Measurements from ENCODE around the gene MTCL1. TPM values are rescaled to one million over a fixed set of nuclear protein-coding genes. Genes with fewer than 3 reads are reported as not detected.

MTCL1 gene
- total RNA-seq, 1 donor from 2014 or later = 57.3 TPM

DNA sequence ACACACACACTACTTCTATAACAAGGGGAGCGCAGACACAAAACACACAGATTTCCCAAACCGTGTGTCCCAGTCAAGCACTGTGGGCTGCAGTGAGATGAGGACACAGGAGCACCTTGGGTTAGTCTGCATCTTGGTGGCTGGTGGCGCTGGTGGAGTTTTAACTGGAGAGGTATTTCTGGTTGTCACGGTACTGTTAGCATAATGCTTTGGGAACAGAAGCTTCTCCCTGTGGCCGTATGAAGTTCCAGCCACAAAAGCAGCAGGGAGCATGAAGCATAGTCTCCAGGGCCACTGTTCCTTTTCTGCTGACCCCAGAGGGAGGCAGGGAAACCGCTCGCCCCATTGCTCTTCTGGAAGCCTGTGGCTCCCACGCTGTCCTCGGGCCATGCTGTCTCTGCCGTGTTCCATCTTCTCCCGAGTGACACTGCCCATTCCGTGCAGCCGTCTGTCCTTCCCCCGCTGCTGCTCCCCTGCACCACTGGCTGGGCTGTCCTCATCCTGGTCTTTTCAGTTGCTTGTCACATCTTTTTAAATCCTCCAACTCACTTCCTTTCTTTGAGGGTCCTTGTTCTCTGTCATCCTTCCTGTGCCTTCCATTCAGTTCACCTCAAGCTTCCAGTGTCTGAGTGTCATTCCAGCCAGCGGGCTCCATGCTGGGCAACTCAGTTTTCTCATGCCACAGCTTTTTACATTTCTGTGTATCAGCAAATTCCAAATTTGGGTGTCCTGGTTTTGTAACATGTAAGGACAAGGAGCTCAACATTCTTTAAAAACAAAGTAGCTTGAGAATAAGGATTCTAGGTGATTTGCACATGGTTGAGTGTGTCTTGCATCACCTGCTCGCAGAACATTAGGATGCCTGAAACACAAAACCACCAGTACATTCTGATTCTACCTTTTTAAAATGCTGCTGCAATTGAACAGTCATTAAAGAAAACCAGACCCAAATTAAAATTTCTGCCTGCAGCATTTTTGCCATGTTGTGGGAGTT, 125.0 kb downstream of the MTCL1 start:
- DNase-seq (ENCODE audit: low spot score) = no peak

DNA sequence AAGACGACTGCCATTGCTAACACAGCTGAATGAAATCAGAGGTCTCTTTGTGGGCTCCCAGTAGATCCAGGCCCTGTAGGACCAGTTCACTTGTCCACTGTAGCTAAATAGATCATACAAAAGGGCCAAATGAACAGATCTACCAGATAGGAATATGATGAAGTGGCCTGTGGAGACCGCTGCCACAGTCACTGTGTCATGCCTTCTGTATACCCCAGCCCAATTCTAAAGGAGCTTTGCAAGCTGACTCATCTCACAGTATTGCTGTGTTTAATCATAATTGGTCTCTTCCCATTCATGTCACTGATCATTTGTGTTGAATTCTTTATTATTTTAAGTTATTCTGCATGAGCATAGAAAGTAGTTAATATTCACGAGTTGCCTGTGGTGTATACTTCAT, 125.8 kb downstream of the MTCL1 start:
- DNase-seq (ENCODE audit: low spot score) = no peak

DNA sequence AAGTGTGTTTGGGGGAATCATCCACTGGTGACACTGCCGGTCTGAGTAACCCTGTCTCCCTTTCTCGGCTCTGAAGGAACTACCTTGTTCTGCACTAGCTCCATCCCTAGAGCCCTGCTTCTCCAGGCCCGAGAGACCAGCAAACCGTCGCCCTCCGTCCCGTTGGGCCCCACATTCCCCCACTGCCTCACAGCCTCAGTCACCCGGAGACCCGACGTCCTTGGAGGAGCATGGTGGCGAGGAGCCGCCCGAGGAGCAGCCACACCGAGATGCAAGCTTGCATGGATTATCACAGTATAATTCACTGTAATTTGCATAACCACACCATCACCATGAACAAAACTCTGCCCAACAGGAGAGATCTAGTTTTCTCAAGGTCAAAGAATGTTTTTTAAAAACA, 126.2 kb downstream of the MTCL1 start:
- no peak for DNase-seq (ENCODE audit: low spot score)

DNA sequence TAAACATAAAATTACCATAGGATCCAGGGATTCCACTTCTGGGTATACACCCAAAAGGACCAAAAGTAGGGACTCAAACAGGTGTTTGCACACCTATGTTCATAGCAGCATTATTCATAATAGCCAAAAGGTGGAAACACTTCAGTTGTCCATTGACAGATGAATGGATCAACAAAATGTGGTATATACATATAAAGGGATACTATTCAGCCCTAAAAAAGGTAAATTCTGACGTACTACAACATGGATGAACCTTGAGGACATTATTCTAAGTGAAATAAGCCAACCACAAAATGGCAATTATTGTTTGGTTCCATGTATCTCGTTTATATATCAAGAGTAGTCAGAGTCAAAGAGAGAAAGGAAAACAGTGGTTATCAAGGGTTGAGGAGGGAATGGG, 128.1 kb downstream of the MTCL1 start:
- no peak for DNase-seq (ENCODE audit: low spot score)

DNA sequence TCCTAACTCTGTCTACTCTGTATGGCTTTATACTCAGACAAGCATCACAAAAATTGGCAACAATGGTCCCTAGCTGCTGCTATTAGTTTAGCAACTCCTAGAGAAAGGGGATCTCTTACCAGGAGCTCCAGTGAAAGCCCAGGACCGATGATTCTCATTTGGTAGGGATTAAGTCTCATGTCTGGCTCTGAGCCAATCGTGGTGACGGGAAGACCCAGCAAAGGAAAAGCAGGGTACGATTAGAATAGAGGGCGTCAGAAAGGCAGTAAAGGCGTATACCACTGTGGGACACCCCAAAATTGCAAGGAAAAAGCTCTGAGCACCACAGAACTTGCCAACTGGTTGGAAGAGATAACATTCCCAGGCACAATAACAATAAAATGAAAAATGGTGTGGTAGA, 129.5 kb downstream of the MTCL1 start:
- DNase-seq (ENCODE audit: low spot score) = no peak

DNA sequence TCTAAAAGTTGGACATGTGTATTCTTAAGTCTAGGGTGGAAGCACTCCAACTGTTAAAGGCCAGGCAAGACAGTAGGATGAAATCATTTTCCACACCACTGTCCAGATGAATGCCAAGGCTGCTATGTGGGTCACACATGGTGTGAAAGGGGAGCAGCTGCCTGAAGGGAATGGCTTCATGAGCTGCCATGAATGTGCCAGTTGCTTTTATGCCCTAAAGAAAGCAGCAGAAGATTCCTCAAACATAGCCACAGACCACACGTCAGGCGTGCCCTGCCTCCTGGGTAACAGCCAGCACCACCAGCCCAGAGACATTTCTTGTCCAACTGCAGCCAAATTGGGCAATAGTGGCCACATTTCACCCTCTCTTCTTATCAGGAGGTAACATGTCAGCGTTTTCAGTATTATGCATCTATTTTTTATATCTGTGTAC, 130.2 kb downstream of the MTCL1 start:
- DNase-seq (ENCODE audit: low spot score) = peak; percentile 69

DNA sequence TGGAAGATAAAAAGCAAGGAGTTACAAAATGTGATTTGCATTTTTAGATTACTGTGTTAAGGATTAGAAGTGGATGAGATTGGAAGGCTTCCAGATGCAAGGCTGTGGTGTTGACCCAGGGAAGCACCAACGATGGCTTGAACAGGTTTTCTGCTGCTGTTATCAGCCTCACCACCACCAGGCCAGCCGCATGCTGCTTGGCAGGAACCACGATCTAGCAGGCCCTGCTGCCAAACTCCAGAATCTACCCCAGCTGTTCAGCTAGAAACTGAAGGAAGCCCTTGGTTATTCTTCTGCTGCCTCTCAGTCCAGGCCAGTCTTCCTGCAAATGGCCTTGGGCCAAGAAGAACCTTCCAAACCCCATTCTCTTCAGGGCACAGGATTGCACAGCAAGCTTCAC, 133.9 kb downstream of the MTCL1 start:
- DNase-seq (ENCODE audit: low spot score) = no peak

DNA sequence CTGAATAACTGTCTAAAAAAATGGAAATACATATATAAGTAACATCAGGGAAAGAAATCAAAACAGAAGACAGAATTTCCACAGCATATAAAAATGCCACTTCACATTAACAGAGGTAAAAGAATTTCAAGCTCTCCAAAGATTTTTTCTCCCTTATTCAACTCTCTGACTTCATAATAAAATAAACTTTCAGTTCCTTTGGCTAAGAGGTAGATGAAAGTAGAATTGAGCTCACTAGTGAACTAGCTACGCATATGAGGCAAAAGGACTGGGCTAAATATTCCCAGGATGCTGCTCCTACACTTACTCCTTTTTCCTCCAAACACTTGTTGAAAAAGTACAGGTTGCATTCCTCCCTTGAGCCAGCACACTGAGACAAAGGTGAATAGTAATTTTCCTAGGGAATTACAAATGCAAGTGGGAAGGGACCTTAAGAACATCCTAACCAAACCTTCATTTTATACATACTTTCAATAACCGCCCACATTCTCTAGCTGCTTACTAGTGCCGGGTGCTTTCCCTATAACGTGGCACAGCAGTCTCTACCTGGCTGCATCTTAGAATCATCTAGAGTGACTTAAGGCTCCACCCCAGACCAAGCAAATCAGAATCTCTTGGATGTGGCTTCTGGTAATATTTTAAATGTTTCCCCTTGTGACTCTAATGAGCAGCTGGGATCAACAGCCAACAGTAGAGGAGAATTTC, 136.6 kb downstream of the MTCL1 start:
- DNase-seq (ENCODE audit: low spot score) = no peak

DNA sequence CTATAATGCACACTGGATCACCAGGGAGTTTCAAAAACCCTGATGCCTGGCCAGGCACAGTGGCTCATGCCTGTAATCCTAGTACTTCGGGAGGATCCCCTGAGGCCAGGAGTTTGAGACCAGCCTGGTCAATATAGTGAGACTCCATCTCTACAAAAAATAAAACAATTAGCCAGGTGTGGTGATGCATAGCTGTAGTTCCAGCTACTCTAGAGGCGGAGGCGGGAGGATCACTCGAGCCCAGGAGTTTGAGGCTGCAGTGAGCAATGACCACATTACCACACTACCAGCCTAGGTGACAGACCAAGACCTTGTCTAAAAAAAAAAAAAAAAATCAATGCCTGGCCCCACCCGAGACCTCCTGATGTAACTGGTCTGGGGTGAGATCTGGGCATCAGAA, 137.2 kb downstream of the MTCL1 start:
- no peak for DNase-seq (ENCODE audit: low spot score)

DNA sequence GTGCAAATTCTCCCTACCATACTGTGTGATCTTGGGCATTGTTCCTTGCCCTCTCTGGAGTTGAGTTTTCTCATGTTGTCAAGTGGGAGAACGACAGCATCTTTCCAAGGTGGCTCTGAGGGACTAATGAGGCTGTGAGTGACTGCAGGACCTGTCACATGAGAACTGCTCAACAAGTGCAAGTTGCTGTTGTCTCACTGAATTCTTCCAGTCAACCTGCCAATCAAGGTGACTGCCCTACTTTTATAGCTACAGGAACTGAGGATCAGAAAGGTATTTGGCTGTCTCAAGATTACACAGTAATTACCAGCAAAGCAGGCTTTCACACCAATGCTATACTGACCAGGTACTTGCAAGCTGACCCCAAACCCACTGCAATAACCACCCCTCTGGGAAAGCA, 137.6 kb downstream of the MTCL1 start:
- DNase-seq (ENCODE audit: low spot score) = no peak

- DNase-seq (ENCODE audit: low spot score) = no peak
These were observed 139.4 kb downstream of the MTCL1 start for GRCh38 chr18:8844721-8845148.

DNA sequence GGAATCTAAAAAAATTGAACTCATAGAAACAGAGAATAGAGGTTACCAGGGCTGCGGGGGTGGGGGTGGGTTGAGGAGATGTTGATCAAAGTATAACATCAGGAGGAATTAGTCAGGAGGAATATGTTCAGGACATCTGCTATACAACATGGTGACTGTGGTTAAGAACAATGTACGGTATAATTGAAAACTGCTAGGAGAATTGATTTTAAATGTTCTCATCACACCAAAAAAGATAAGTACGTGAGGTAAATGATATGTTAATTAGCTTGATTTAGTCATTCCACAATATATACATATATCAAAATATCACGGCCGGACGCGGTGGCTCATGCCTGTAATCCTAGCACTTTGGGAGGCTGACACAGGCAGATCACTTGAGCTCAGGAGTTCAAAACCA, 140.2 kb downstream of the MTCL1 start:
- DNase-seq (ENCODE audit: low spot score) = no peak

- peak; percentile 17 for DNase-seq (ENCODE audit: low spot score)
These were observed 141.9 kb downstream of the MTCL1 start for GRCh38 chr18:8847066-8847755.

GRCh38 chr18:8847900-8848299, 142.5 kb downstream of the MTCL1 start:
- no peak for DNase-seq (ENCODE audit: low spot score)

- DNase-seq (ENCODE audit: low spot score) = peak; percentile 46
These were observed 143.2 kb downstream of the MTCL1 start for GRCh38 chr18:8848541-8848940.

DNA sequence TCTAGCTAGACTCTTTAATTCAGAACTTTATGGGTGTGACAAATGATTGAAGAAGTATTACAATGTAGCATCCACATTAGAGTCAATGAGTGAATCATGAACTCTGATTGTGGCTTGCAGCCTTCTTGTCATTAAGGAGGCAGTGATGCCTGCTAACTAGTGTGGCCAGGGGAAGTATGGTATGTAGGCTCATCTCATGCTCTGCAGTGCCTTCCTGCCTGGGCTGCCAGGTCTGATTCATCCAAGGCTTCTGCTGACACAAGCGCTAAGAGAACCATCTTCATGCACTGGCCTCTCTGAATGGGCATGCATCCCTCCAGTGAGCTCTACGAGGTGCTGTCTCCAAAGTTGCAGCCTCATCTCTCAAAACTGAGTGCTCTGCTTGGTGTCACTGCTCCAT, 144.3 kb downstream of the MTCL1 start:
- no peak for DNase-seq (ENCODE audit: low spot score)

- no peak for DNase-seq (ENCODE audit: low spot score)
These were observed 146.3 kb downstream of the MTCL1 start for GRCh38 chr18:8851659-8852058.

- DNase-seq (ENCODE audit: low spot score) = no peak
These were observed 149.2 kb downstream of the MTCL1 start for GRCh38 chr18:8854550-8854949.

DNA sequence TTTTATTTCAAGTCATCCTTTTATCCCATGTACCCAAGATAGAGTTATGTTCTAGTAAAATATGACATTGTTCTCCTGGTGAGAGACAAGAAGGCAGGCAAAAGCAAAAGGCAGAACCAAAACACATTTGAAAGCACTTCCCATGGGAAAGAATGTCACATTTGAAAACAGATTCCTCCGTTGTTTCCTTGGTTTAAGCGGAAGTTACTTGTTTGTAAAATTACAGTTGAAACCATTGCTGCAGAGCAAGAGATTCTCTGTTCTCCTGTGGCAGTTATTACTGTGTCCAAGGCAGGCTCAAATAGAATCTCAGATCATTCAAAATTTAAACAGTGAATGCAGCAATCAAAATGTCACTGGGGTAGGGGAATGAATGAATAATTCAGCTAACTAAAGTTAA, 149.6 kb downstream of the MTCL1 start:
- DNase-seq (ENCODE audit: low spot score) = no peak

- DNase-seq (ENCODE audit: low spot score) = peak; percentile 13
These were observed 150.9 kb downstream of the MTCL1 start for GRCh38 chr18:8856212-8856611.

- no peak for DNase-seq (ENCODE audit: low spot score)
These were observed 151.5 kb downstream of the MTCL1 start for GRCh38 chr18:8856769-8857393.

DNA sequence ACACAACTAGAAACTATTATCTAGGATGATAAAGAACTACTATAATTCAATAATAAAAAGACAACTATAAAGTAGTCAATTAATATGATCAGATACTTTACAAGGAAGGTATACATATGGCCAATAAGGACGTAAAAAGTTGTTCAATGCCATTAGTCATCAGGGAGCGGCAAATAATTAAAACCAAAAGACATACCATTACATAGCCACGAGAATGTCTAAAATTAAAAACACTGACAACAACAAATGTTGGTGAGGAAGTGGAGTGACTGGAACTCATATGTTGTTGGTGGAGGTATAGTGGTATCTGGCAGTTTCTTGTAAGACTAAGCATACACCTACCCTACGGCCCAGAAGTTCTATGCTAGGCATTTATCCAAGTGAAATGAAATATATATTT, 152.4 kb downstream of the MTCL1 start:
- no peak for DNase-seq (ENCODE audit: low spot score)

All from umbilical cord (tissue), 2 donors.